NK-92 (cell line): ENCODE measurements around the gene OXCT2.
A peak's percentile ranks its signal among the peaks of the same experiment; 100 is the strongest.
"Not testable (repeated sequence)": the region's sequence is repeated elsewhere in the genome, so short reads cannot be mapped to it uniquely, and the experiment has no call there.

Source experiments
- DNase-seq: peaks from one replicate; lab custom pipeline; 2025; ENCODE audit not compliant: unreplicated experiment; lab: John Stamatoyannopoulos, UW

OXCT2 gene

DNA sequence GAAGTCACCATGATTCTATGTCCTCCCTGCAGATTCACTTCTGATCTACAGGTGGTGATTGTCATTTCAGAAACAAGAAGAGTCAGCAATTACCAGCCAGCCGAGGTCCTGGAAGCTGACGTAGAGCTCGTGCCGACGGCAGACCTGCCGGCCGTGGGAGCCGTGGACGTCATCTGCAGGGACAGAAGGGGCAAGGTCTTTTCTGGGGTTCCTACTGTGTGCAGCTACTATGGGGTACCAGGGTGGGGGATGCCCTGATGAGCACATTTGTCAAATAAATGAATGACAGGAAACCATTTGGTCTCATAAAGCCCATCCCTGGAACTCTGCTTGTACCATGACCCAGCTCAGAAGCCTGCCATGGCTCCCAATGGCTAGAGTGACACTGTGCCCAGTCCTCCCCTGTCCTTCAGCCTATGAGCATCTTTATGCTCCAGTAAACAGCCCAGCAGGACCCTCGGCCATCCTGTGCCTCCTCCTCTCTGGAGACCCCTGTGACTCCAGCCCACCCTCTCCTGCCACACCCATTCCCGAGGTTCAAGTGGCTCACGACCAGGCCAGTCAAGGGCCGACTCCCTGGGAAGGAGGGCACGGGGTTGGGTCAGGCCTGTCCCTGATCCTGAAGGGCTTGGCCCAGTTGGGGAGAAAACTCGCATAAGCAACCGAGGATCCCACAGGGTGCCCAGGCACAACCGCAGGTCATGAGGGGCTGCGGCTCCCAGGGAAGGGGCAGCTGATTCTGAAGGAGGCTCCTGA, 7.4 kb downstream of the OXCT2 start:
- not testable (repeated sequence) for DNase-seq

DNA sequence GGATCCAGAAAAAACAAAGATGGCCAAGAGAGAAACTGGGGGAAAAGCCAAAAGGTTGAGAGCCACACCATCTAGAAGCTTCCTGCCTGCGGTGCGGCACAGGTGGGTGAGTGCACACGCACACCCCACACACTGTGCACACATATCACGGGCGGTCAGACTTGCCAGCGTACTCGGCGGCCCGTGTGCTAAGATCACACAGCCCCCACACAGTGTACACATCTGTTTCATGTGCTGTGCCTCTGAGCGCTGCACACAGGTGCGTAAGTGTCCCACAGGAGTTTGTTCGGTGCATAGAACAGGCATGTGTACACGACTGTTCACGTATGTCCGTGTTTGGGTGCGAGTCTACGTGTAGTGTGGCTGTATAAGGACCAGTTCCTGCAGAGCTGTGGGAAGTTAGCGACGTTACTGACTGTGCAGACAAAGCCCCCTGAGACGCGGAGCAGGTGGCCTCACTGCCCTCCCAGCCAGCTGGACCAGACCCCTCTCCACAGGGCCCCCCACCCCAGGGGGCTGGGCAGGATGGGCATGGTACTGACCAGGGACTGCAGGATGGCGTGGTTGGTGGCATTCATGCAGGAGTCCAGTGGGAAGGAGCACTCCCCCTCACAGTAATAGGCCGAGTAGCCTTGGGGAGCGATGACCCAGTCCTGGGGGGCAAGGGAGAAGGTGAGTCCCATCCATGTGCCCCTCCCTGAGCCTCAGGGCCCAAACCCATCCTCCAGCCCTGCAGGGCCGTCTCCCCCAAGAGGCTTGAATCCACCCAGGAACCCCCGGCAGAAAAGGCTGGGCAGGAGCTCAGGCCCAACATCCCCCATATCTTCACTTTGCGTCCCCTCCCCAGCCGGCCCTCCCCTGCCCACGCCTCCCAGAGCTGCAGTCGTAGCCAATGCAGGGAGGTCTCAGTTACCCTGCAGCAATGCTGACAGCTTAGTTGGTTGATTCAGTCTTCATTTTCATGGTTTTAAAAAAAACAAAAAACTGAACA, 8.3 kb downstream of the OXCT2 start:
- no peak for DNase-seq

DNA sequence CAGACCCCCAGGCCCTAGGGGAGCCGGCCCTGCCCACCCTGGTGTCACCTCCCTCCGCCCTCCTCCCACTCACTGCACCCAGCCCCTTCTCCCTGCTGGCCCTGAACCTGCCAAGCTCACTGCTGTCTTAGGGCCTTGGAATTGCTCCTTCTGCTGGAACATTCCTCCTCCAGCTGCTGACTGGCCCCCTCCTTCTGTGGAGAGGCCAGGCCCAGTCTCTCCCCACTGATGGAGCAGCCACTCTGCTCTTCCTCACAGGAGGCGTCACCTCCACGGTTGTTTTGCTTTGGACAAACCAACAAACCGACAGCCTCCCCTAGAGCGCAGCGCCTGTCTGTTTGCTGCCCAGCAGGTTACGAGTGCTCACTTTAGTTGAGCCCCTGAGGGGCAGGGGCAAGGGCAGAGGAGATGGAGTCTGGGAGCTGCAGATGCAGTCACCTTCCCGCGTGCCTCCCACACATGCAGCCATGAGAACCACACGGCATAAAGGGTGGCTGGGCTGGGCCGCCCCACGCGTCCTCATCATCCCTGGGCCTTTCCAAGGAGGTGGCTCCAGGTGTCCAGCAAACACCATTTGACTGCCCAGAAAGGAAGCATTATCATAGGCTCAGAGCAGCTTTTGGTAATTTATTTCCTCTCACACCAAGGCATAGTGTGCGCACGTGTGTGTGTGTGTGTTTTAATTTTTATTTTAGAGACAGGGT, 9.4 kb downstream of the OXCT2 start:
- DNase-seq, result no peak

DNA sequence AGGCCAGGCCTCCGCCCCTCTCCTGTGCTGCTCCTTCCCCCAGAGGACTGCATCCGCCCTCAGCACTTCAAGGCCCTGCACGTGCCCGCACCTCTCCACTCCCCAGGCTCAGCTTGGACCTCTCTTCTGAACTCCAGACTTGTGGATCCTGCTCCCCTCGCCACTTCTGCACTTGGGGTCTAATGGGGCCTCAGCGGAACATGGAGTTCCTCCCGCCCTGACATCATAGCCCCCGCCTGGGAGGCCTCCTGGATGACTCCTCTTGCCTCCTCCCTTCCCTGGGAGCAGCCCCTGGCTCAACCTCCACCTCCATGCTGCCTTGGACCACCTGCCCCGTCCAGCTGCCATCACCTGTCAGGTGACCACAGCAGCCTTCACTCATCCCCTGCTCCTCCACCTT, 10.1 kb downstream of the OXCT2 start:
- DNase-seq, result no peak

DNA sequence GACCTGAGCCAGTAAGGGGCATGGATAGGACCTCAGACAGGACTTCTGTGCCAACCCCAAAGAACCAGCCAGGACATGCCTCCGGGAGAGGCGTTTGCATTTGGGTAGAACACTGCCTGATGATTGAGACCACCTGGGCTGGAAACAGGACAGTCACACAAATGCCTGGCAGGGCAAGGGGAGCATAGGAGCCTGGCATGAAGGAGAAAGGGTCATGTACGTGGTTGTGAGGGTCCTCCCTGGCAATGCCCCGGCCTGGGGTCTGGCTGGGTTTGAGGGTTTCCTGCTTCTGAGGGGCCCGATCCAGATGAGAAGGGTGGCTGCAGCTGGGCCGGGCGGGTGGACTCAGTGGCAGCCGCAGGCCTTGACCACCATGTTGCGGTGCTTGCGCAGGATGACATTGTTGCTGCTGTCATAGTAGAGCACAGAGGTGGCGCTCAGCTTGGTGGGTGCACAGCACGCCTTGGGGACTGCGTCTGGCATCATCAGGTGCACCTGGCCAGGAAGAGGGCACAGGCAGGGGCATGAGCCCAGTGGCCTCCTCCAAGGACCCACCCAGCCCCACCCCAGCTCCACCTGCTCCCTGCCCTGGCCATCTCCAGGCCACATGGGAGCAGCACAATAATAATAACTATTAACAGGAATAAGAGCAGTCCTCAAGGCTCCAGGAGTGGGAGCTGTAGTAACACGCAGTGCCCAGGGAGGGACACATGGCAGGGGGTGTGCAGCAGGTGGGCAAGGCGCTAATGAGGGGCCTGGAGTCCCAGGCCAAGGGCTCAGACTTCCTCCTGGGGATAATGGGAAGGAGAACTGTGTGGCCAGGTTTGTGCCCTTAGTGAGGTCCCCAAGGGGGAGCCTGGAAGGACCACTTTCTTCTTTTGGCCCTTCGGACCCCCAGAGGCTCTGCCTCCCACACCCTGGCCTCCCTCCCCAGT, 10.8 kb downstream of the OXCT2 start:
- no peak for DNase-seq

DNA sequence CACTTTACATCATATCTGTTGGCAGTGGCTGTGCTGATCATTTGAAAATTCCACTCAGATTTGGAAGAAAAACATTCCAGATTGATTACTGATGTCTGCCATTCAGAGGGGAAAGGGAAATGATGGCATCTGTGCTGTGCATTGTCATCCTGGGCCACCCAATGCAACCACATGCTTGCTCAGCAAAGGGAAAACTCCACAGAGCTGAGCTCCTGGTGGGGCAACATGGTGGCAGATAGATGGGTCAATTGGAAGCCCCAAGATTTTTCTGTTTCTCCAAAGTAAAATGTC, 11.8 kb downstream of the OXCT2 start:
- DNase-seq, result no peak

DNA sequence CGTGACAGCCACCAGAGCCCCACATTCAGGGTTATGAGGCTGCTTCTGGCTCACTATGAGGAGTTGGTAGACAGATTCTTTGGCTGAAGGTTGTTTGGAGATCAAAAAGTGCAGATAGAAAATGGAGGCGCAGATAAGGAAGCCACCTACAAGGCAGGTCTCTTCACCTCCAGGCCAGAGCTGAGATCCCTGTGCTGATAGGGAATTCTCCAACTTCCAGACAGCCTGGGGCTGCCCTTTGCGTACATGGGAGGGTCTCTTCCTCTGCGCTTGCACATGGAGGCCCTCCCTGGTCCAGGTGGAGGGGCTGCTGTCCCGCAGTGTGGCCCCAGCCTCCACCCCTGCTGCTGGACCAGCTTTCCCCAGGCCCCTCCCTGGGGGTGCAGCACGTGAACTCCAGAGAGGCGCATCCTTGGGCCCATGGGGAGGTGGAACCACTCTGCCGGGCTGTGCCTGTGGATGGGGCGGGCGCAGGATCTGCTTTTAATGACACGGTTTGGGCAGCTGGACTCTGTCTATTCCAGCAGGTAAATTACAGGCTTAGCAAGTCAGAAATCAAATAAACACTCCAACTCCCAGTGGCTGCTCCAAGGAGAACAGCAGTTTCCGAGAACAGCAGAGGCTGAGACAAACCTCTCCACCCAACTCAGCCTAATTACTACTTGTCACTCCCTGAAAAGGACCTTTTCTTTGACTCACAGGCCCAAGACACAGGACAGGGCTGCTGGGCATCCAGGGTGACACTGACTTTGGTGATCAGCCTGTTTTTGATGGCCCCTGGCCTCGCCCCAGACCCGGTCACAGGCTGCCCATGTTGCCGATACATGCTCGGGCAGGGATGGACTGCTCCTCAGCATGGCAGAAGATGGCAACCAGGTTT, 12.4 kb downstream of the OXCT2 start:
- DNase-seq, result no peak

DNA sequence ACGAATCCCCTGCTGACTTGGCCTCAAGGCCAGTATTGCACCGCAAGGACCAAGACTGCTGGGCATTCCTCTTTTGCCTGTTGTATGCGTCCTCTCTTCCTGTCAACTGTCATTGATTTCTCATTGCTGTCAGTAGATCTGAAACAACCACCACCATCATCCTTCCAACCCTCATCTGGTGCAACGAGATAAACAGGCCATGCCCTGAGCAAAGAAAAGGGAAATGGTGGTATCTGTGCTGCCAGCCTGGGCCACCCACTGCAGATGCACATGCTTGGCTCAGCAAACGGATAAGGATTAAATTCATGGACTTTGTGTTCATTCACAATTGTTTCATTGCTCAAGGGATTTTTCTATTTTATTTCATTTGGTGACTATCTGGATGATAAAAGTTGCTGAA, 13.6 kb downstream of the OXCT2 start:
- no peak for DNase-seq

DNA sequence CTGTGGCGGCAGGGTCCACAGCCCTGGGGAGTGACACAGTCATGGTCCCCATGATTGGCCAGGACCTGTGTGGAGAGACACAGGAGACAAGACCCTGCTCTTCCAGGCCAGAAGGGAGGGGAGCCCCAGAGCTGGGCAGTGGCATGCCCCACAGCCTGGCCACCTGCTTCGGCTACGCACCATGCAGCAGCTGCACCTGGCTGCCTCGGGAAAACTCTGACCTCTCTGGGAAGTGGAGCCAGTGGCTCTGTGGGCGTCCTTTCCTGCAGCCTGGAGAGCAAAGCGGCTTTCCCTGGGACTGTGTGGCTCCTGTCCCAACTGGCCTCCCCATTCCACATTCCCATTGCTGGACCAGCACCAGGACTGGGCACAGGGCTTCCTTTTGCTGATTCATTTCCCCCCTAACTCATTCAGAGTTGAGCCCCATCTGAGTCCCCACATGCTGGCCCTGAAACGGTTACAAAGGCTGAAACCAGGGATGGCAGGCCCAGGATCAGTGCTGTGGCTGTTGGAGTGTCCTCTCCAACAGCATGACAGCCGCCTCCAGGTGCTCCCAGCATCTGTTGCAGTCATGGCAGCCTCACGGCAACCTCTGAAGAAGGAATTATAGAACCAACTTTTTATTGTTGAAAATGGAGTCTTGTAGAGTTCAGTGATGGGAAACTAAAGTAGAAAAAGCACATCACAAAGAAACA, 15.0 kb downstream of the OXCT2 start:
- DNase-seq, result no peak

DNA sequence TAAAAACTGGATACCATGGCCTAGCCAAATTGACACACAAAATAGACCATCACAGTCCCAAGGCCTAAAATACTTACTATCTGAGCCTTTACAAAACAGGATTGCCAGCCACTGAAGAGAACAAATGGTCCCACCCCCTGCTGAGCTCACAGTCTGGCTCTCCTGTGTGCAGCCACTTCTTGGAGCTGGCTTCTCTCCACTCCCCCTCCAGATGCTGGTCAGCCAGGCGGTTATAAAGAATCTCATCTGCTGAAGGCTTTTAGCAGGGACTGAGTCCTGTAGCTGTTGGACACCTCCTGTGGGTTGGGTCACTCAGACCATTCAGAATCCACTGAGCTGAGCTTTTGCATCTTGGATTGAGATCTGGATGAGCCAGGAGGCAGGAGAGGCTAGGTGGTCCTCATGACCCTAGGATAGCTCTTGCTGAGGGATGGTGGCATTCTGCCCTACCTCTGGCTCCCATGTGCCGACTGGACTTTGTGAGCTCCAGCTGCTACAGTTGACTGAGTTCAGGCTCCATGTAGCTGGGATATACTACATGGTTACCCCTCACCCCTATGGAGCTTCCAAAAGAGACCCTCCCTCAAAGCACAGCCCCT, 16.1 kb downstream of the OXCT2 start:
- DNase-seq, result no peak

DNA sequence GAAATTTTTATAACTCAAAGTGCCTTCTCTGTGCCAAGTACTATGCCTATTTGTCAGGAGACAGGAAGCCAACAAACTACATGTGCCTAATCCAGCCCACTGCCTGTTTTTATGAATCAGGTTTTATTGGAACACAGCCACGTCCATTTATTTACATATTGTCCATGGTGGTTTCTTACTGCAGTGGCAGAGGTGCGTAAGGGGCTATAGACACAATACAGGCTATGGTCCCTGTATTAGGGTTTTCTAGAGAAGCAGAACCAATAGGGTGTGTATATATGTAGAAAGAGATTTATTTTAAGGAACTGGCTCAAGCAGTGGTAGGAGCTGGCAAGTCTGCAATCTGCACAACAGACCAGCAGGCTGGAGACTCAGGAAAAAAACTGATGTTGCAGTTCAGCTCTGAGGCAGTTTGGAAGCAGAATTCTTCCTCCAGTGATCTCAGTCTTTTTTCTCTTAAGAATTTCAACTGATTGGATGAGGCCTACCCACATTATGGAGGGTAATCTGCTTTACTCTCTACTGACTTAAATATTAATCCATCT, 17.1 kb downstream of the OXCT2 start:
- no peak for DNase-seq

DNA sequence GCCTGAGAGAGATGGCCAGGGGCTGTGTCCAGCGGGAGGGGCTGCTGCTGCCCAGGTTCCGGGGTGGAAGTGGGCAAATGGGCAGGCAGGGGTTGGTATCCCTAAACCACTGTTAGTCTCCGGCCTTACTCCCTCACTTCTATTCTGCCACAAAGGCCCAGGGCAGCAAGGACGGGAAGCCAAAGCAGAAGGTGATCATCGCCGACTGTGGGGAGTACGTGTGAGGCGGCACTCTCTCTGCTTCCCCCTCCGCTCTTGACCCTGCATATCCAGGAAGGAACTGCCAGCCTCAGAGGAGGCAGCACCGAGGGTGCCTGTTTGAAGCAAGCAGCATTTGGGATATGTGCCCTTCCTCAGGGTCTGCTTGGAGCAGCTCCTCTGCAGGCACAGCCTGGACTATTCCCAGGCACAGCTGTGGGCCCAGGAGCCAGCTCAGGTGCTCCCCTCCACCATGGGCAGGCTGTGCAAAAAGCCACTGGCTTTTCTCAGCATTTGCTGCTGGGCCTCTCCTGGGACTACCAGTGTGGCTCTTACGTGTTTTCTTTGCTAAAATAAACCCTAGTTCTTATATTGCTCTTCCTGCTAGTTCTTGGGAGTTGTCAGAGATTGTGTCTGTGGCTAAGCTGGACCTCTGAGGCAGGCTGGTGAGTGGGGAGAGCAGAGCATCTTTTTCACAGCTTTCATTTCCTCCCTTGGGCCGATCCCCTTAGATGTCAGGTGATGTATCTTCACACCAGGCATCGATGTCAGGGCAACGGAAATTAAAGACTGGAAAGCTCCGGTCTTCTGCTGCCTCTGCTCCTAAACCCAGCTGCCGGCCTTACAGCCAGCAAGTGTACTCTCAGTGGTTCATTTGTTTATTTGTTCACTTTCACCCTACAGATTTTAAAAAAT, 17.8 kb downstream of the OXCT2 start:
- no peak for DNase-seq

DNA sequence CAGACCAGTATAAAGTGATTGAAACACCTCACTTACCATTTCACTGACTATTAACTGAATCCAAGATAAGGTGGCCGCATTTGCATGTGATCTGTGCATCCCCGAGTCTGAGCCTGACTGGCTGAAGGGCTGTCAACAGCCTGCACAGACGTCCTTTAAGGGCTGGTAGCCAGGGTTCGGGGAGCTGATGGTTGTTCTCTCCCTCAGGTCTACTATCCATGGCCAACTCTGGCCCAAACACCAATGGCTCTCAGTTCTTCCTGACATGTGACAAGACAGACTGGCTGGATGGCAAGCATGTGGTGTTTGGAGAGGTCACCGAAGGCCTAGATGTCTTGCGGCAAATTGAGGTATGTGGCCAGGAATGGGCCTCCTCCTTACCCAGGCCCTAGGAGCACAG, 18.4 kb downstream of the OXCT2 start:
- no peak for DNase-seq

DNA sequence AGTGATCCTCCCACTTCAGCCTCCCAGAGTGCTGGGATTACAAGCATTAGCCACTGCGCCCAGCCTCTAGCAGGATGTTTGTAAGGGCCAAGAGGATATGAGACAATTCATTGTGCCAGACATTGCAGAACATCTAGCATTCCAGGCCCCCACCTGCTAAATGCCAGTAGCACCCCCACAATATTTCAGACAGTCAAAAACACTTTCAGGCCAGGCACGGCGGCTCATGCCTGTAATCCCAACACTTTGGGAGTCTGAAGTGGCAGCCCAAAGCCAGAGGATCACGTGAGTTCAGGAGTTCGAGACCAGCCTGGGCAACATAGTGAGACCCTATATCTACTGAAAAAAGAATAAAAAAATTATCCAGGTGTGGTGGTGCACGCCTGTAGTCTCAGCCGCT, 19.6 kb downstream of the OXCT2 start:
- DNase-seq, result no peak

DNA sequence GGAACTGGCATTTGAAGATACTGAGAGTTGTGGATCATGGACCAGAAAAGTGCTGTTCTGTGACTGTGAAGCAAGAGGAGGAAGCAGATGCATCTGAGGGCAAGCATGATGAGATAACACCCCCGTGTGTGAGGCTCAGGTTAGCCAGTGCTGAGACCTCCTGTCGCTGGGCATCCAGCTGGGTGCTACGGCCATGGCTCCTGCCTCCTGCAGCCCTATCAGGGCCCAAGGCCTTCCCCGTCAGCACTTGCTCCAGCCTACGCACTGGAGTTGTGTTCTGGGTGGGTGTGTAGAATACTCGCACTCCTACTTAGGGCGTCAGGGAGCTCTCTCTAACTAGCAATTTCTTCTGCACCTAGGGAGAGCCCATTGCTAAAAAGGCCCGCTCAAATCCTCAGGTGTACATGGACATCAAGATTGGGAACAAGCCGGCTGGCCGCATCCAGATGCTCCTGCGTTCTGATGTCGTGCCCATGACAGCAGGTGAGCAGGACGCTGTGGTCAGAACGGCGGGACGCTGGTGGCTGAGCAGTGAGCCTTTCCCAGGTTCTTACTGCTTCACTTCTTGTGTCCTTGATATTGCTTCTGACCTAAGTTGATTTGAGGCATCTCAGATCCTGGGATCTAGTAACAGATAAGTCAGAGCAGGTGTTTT, 26.0 kb downstream of the OXCT2 start:
- no peak for DNase-seq

DNA sequence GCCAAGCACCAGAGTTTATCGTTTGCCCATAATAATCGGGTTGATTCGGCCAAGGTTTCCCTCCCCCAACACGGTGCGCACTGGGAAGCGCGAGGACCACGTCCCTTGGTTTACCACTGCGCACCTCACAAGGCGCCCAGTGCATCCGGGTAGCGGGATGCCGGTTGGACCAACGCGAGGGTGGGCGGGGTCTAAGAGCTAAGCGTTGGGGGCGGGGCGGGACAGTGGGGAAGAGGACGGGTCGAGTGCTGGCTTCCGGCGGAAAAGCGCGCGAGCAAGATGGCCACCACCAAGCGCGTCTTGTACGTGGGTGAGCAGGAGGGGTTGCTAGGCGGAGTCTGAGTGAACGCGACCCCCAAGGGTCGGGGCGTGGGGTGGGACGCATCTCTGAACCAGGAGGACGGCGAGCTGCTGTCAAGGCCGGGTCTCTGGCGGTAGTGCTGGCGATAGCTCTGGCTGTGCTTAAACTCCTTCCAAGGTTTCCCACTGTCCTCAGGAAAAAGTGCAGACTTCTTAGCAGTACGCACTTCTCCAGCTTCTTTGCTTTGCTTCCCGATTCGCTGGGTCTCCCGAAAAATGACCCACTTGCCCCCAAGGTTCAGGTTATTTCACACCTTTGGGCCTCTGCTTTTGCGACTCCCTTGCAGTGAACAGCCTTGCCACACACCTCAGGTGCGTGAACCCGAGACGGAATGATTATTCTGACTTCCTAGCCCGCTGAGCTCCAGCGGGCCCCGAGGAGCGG, 32.4 kb downstream of the OXCT2 start, which contains the start of gene PPIE:
PPIE (plus strand) TSS at position 261 of the 745 bp plus-strand sequence; CDS start at position 280, 19 bp downstream.
- peak; percentile 58 for DNase-seq
